ENCODE data around the gene OLFML1.

- no peak for TF ChIP-seq ELF4 (IDR thresholded peaks at IDR 0.05)
- no peak for TF ChIP-seq FOXA1 (IDR thresholded peaks at IDR 0.05)
- TF ChIP-seq NFRKB (IDR thresholded peaks at IDR 0.05) = no peak
Measured at GRCh38 chr11:7492253-7492652, 6.9 kb downstream of the OLFML1 start.
